Measurements from ENCODE around the gene NR2C2. TPM values are rescaled to one million over a fixed set of nuclear protein-coding genes. Genes with fewer than 3 reads are reported as not detected.

Gene NR2C2
- total RNA-seq, 6 experiments from 2014 or later, result 23.7 to 35.2 (median 28.6) TPM

- no peak for DNase-seq
- TF ChIP-seq CTCF (IDR thresholded peaks at IDR 0.05), result no peak
- peak overlapping the region; percentile 99 for H3K4me3 Mint-ChIP-seq
- peaks cover 2% of the 10 kb centered on the region for H3K27me3 Mint-ChIP-seq (ENCODE audit: insufficient read depth)
- H3K36me3 Mint-ChIP-seq (ENCODE audit: low read depth), result peaks cover 15% of the 10 kb centered on the region; the same call in 1 of the 2 replicates
- H3K9me3 Mint-ChIP-seq, result no peaks in the 10 kb centered on the region
- H3K4me1 Mint-ChIP-seq (ENCODE audit: low read depth), result peaks cover 35% of the 10 kb centered on the region
- peak overlapping the region; percentile 92 for H3K27ac Mint-ChIP-seq
Measured at GRCh38 chr3:14946739-14947099, 664 bp upstream of the NR2C2 start.

- no peak for TF ChIP-seq CTCF (IDR thresholded peaks at IDR 0.05)
- Mint-ChIP-seq H3K27me3 (ENCODE audit: insufficient read depth) (peaks cover 2% of the 10 kb centered on the region), H3K4me3 (peak overlapping the region; percentile 97), H3K4me1 (ENCODE audit: low read depth) (peaks cover 29% of the 10 kb centered on the region), H3K36me3 (ENCODE audit: low read depth) (peaks cover 14% of the 10 kb centered on the region; the same call in 1 of the 2 replicates), H3K27ac (peak overlapping the region; percentile 100), H3K9me3 (no peaks in the 10 kb centered on the region)
- peak; percentile 91 for DNase-seq
Measured at GRCh38 chr3:14947886-14948608, 664 bp downstream of the NR2C2 start.

GRCh38 chr3:14948609-14949038 is 1.2 kb downstream of the NR2C2 start:
- no peak for DNase-seq
- peaks cover 11% of the 10 kb centered on the region; the same call in 1 of the 2 replicates for H3K36me3 Mint-ChIP-seq (ENCODE audit: low read depth)
- H3K4me1 Mint-ChIP-seq (ENCODE audit: low read depth), result peaks cover 29% of the 10 kb centered on the region
- no peaks in the 10 kb centered on the region for H3K9me3 Mint-ChIP-seq
- H3K27me3 Mint-ChIP-seq (ENCODE audit: insufficient read depth), result peaks cover 2% of the 10 kb centered on the region
- H3K27ac Mint-ChIP-seq, result peak overlapping the region; percentile 100
- no peak for TF ChIP-seq CTCF (IDR thresholded peaks at IDR 0.05)
- H3K4me3 Mint-ChIP-seq, result peak overlapping the region; percentile 97

GRCh38 chr3:14949126-14949525 is 1.7 kb downstream of the NR2C2 start:
- peaks cover 29% of the 10 kb centered on the region for H3K4me1 Mint-ChIP-seq (ENCODE audit: low read depth)

GRCh38 chr3:14950274-14950673 is 2.9 kb downstream of the NR2C2 start:
- no peak for DNase-seq
- Mint-ChIP-seq H3K27me3 (ENCODE audit: insufficient read depth) (peaks cover 2% of the 10 kb centered on the region), H3K4me1 (ENCODE audit: low read depth) (peaks cover 32% of the 10 kb centered on the region), H3K27ac (no peak overlapping the region), H3K4me3 (no peak overlapping the region), H3K9me3 (no peaks in the 10 kb centered on the region), H3K36me3 (ENCODE audit: low read depth) (peaks cover 11% of the 10 kb centered on the region; the same call in 1 of the 2 replicates)
- TF ChIP-seq CTCF (IDR thresholded peaks at IDR 0.05), result no peak

More at GRCh38 chr3:14949126-14949525, 1.7 kb downstream of the NR2C2 start:
- H3K4me3 Mint-ChIP-seq, result peak overlapping the region; percentile 97
- peaks cover 2% of the 10 kb centered on the region for H3K27me3 Mint-ChIP-seq (ENCODE audit: insufficient read depth)
- peaks cover 11% of the 10 kb centered on the region; the same call in 1 of the 2 replicates for H3K36me3 Mint-ChIP-seq (ENCODE audit: low read depth)
- no peaks in the 10 kb centered on the region for H3K9me3 Mint-ChIP-seq
- peak overlapping the region; percentile 100 for H3K27ac Mint-ChIP-seq
- DNase-seq, result no peak
- no peak for TF ChIP-seq CTCF (IDR thresholded peaks at IDR 0.05)

Data from HFFc6 (cell line).